Measurements from ENCODE around the gene ZBTB8OS. TPM values are rescaled to one million over a fixed set of nuclear protein-coding genes. Genes with fewer than 3 reads are reported as not detected.

Gene ZBTB8OS
- total and polyA plus RNA-seq, 9 of the 15 experiments (the other 6 are each of a cell fraction or from before 2014, with no cell fraction given) = 54.8 to 230 (median 107) TPM

- TF ChIP-seq ZNF436 (CRISPR knock-in tag; IDR thresholded peaks at IDR 0.05) = 0 out of 2 replicates have a peak, but pooled peaks have one; percentile 64
- TF ChIP-seq MGA (IDR thresholded peaks at IDR 0.05) = peak; percentile 99
- TF ChIP-seq NUFIP1 (IDR thresholded peaks at IDR 0.05; ENCODE audit: partially characterized antibody) = peak; percentile 84
- TF ChIP-seq ZNF165 (CRISPR knock-in tag; IDR thresholded peaks at IDR 0.05; ENCODE audit: borderline replicate concordance) = peak; percentile 95
- TF ChIP-seq MCM2 (IDR thresholded peaks at IDR 0.05; ENCODE audit: low read depth) = no peak
- TF ChIP-seq CTBP1 (IDR thresholded peaks at IDR 0.05; ENCODE audit: borderline replicate concordance) = peak; percentile 95
- peak; percentile 91 for TF ChIP-seq ATF4 (CRISPR knock-in tag; IDR thresholded peaks at IDR 0.05)
- TF ChIP-seq, protein P1, sequence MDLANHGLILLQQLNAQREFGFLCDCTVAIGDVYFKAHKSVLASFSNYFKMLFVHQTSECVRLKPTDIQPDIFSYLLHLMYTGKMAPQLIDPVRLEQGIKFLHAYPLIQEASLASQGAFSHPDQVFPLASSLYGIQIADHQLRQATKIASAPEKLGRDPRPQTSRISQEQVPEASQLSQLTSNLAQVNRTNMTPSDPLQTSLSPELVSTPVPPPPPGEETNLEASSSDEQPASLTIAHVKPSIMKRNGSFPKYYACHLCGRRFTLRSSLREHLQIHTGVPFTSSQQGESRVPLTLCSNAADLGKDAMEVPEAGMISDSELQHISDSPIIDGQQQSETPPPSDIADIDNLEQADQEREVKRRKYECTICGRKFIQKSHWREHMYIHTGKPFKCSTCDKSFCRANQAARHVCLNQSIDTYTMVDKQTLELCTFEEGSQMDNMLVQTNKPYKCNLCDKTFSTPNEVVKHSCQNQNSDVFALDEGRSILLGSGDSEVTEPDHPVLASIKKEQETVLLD (IDR thresholded peaks at IDR 0.05) = peak; percentile 71; the same call in 1 of the 2 replicates
- TF ChIP-seq ZBTB8A (IDR thresholded peaks at IDR 0.05; ENCODE audit: partially characterized antibody) = no peak
- peak; percentile 100 for TF ChIP-seq ZFX (CRISPR knock-in tag; IDR thresholded peaks at IDR 0.05)
- peak; percentile 99 for TF ChIP-seq TOE1 (IDR thresholded peaks at IDR 0.05; ENCODE audit: borderline replicate concordance)
- TF ChIP-seq TOE1 (CRISPR knock-in tag; IDR thresholded peaks at IDR 0.05; ENCODE audit: borderline replicate concordance, low read depth) = peak; percentile 31; the same call in 1 of the 2 replicates
- peak; percentile 79 for TF ChIP-seq LEF1 (IDR thresholded peaks at IDR 0.05)
- 0 out of 2 replicates have a peak, but pooled peaks have one; percentile 13 for TF ChIP-seq ATF1 (CRISPR knock-in tag; IDR thresholded peaks at IDR 0.05)
- TF ChIP-seq ATF1 (tag; IDR thresholded peaks at IDR 0.05) = peak; percentile 93
Observed at GRCh38 chr1:32650752-32651460, 556 bp upstream of the ZBTB8OS start, which contains the start of gene RBBP4 (continued).
